ENCODE data around the gene TMEM232.

The TMEM232 gene

DNA sequence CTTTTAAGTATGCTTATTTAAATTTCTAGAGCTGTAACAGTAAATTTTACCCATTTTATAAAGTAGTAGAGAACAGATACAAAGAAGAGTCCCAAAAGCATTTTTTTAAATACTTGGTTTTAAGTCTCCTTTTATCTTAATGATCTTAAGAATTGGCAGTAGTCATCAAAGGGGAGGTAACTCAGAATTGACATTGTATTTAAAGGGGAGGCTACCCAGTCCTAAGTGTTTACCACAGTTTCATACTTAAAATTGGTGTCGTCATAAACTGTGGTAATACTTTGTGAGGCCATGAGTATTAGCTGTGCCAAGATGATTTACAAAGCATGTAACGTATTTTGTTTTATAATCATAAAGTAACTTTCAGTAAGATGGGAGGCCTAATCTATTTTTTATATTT is 27.1 kb upstream of the TMEM232 start:
- Histone ChIP-seq H3K4me3 (replicated peaks; ENCODE audit: insufficient read depth, low read length) (no peak overlapping the region), H3K27me3 (ENCODE audit: insufficient read depth, poor library complexity, severe bottlenecking) (no peaks in the 10 kb centered on the region), H3K27ac (replicated peaks) (no peak overlapping the region)
- DNase-seq (ENCODE audit: low read depth in 1 of 2, low spot score in 1 of 2): no peak
- TF ChIP-seq, protein P1, sequence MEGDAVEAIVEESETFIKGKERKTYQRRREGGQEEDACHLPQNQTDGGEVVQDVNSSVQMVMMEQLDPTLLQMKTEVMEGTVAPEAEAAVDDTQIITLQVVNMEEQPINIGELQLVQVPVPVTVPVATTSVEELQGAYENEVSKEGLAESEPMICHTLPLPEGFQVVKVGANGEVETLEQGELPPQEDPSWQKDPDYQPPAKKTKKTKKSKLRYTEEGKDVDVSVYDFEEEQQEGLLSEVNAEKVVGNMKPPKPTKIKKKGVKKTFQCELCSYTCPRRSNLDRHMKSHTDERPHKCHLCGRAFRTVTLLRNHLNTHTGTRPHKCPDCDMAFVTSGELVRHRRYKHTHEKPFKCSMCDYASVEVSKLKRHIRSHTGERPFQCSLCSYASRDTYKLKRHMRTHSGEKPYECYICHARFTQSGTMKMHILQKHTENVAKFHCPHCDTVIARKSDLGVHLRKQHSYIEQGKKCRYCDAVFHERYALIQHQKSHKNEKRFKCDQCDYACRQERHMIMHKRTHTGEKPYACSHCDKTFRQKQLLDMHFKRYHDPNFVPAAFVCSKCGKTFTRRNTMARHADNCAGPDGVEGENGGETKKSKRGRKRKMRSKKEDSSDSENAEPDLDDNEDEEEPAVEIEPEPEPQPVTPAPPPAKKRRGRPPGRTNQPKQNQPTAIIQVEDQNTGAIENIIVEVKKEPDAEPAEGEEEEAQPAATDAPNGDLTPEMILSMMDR (IDR thresholded peaks at IDR 0.05; ENCODE audit: insufficient read depth, low read length): no peak
- TF ChIP-seq SPI1 (IDR thresholded peaks at IDR 0.05; ENCODE audit: borderline replicate concordance, low read depth) (no peak), GABPA (IDR thresholded peaks at IDR 0.05; ENCODE audit: low read depth) (no peak), POLR2AphosphoS5 (IDR thresholded peaks at IDR 0.05; ENCODE audit: low read depth) (no peak)
- TF ChIP-seq, protein P2, sequence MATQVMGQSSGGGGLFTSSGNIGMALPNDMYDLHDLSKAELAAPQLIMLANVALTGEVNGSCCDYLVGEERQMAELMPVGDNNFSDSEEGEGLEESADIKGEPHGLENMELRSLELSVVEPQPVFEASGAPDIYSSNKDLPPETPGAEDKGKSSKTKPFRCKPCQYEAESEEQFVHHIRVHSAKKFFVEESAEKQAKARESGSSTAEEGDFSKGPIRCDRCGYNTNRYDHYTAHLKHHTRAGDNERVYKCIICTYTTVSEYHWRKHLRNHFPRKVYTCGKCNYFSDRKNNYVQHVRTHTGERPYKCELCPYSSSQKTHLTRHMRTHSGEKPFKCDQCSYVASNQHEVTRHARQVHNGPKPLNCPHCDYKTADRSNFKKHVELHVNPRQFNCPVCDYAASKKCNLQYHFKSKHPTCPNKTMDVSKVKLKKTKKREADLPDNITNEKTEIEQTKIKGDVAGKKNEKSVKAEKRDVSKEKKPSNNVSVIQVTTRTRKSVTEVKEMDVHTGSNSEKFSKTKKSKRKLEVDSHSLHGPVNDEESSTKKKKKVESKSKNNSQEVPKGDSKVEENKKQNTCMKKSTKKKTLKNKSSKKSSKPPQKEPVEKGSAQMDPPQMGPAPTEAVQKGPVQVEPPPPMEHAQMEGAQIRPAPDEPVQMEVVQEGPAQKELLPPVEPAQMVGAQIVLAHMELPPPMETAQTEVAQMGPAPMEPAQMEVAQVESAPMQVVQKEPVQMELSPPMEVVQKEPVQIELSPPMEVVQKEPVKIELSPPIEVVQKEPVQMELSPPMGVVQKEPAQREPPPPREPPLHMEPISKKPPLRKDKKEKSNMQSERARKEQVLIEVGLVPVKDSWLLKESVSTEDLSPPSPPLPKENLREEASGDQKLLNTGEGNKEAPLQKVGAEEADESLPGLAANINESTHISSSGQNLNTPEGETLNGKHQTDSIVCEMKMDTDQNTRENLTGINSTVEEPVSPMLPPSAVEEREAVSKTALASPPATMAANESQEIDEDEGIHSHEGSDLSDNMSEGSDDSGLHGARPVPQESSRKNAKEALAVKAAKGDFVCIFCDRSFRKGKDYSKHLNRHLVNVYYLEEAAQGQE (IDR thresholded peaks at IDR 0.05; ENCODE audit: insufficient replicate concordance, low read depth): no peak

DNA sequence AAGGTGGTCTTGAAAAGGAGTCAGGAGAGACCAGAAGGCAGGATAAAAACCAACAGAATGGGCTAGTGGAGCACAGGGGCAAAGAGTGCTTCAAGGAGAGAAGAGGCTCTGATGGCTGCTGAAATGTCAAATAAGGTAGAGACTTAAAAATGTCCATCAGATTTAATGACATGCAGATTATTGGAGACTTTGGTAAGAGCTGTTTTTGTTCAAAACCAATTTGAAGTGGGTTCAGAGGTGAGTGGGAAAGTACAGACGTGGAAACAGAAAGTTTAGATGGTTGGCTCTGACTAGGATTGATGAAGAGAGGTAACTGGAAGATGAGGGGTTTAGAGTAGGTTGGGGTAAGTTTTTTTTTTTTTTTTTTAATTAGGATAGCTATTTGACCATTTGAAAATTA is 26.5 kb upstream of the TMEM232 start:
- DNase-seq (ENCODE audit: low read depth in 1 of 2, low spot score in 1 of 2): no peak
- H3K4me3 ChIP-seq (replicated peaks; ENCODE audit: insufficient read depth, low read length): no peak overlapping the region
- no peaks in the 10 kb centered on the region for H3K27me3 ChIP-seq (ENCODE audit: insufficient read depth, poor library complexity, severe bottlenecking)

DNA sequence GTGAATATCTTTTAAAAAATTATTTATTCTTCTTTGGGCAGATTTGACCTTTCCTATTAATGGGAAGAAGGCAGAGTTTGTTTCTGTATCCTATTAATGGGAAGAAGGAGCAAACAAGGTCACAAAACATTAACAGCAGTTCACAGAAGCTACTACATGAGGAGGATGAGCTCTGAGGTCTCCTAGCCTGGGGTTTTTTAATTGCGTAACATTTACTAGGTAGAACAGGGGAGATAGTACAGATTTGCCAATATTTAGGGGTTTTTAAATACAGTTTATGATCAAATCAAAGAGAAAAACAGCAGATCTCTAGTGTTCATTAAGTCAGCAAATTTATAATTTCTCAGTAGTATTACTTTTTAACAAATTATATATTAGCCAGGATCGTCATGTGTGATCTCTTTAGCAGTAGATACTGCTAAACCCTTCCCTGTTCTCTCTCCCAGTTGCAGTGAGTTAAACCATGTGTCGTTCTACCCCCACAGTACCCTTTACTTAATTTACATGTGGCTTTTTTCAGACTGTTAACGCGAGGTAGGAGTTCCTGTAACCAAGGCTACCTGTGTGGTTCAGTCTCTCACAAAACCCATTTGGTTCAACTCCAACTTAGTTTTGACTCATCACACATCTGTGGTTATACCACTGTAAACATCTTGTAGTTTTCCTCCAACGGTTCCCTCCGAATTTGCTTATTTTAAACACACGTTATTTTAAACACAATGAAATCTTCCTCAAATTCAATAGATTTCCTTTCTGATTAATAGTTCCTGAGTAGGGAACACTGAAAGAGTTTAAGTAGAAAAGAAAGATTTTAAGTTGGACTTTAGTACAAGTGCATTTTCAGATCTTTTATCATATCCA is 25.7 kb upstream of the TMEM232 start:
- H3K4me3 ChIP-seq (replicated peaks; ENCODE audit: insufficient read depth, low read length): no peak overlapping the region
- H3K27me3 ChIP-seq (ENCODE audit: insufficient read depth, poor library complexity, severe bottlenecking): no peaks in the 10 kb centered on the region
- TF ChIP-seq GABPA (IDR thresholded peaks at IDR 0.05; ENCODE audit: low read depth) (no peak), SPI1 (IDR thresholded peaks at IDR 0.05; ENCODE audit: borderline replicate concordance, low read depth) (no peak), POLR2AphosphoS5 (IDR thresholded peaks at IDR 0.05; ENCODE audit: low read depth) (no peak)
- TF ChIP-seq, protein P1 (IDR thresholded peaks at IDR 0.05; ENCODE audit: insufficient read depth, low read length): no peak
- TF ChIP-seq, protein P2 (IDR thresholded peaks at IDR 0.05; ENCODE audit: insufficient replicate concordance, low read depth): no peak
- no peak overlapping the region for H3K27ac ChIP-seq (replicated peaks)
- DNase-seq (ENCODE audit: low read depth in 1 of 2, low spot score in 1 of 2): no peak

More for the DNA sequence above, 26.5 kb upstream of the TMEM232 start:
- H3K27ac ChIP-seq (replicated peaks): no peak overlapping the region
- TF ChIP-seq, protein P1 (IDR thresholded peaks at IDR 0.05; ENCODE audit: insufficient read depth, low read length): no peak
- no peak for TF ChIP-seq GABPA (IDR thresholded peaks at IDR 0.05; ENCODE audit: low read depth)
- TF ChIP-seq, protein P2 (IDR thresholded peaks at IDR 0.05; ENCODE audit: insufficient replicate concordance, low read depth): no peak
- TF ChIP-seq POLR2AphosphoS5 (IDR thresholded peaks at IDR 0.05; ENCODE audit: low read depth): no peak
- no peak for TF ChIP-seq SPI1 (IDR thresholded peaks at IDR 0.05; ENCODE audit: borderline replicate concordance, low read depth)

All from HL-60 (cell line).